GM23338 (cell line): ENCODE measurements around the gene MICAL2.

Source experiments
- CTCF ChIP-seq, 2 experiments: fragments of 200-600 bp in 1 of 2; sonication (generic) in 1 of 2; conservative IDR thresholded peaks; 2 replicates each; pipeline versions ENCODE4 v1.5.1 to v1.6.1; 2016 to 2017; ENCODE audit warnings: antibody characterized with exemption in 2 of 2, low read depth in 2 of 2, mild to moderate bottlenecking in 2 of 2, moderate library complexity in 1 of 2
- EZH2 ChIP-seq: fragments of 200-600 bp; sonication (generic); IDR thresholded peaks from one replicate; pipeline ENCODE4 v1.8.0; 2017; ENCODE audit warnings: antibody characterized with exemption, mild to moderate bottlenecking, low read depth; ENCODE audit not compliant: unreplicated experiment
- EZH2phosphoT487 ChIP-seq: fragments of 200-600 bp; sonication (generic); IDR thresholded peaks from one replicate; pipeline ENCODE4 v1.8.1; 2018; ENCODE audit warnings: antibody characterized with exemption; ENCODE audit not compliant: unreplicated experiment
- POLR2AphosphoS5 ChIP-seq: IDR thresholded peaks from 2 replicates; pipeline ENCODE4 v1.6.1; 2016; ENCODE audit warnings: antibody characterized with exemption, low read depth
- REST ChIP-seq: IDR thresholded peaks from one replicate; pipeline ENCODE4 v1.6.1; 2018; ENCODE audit warnings: antibody characterized with exemption; ENCODE audit not compliant: unreplicated experiment
- TF ChIP-seq, protein P1 (sequence below): fragments of 250-450 bp; sonication (Bioruptor Pico); IDR thresholded peaks from 2 replicates; pipeline ENCODE4 v1.5.0; 2020; ENCODE audit warnings: mild to moderate bottlenecking, moderate library complexity

DNA sequence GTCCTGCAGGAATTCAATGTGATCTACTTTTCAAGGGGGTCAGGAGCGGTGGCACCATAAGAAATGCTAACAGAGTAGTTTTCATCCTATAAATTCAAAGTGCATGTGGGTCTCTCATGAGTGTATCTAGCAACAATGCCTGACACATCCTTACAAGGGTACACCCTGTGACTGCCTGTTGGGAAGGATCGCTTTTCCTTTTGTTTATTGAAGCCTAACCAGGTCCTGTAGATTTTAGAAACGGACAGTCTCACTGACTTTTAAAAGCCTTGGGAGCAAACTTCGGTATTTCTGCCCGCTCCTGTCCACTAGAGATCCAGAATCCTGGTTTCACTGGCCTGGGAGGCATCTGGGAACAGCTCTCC, 102.4 kb downstream of the MICAL2 start:
- TF ChIP-seq REST, result no peak
- TF ChIP-seq CTCF (conservative IDR thresholded peaks at IDR 0.05; ENCODE audit: low read depth in 2 of 2), result no peak
- TF ChIP-seq, protein P1, sequence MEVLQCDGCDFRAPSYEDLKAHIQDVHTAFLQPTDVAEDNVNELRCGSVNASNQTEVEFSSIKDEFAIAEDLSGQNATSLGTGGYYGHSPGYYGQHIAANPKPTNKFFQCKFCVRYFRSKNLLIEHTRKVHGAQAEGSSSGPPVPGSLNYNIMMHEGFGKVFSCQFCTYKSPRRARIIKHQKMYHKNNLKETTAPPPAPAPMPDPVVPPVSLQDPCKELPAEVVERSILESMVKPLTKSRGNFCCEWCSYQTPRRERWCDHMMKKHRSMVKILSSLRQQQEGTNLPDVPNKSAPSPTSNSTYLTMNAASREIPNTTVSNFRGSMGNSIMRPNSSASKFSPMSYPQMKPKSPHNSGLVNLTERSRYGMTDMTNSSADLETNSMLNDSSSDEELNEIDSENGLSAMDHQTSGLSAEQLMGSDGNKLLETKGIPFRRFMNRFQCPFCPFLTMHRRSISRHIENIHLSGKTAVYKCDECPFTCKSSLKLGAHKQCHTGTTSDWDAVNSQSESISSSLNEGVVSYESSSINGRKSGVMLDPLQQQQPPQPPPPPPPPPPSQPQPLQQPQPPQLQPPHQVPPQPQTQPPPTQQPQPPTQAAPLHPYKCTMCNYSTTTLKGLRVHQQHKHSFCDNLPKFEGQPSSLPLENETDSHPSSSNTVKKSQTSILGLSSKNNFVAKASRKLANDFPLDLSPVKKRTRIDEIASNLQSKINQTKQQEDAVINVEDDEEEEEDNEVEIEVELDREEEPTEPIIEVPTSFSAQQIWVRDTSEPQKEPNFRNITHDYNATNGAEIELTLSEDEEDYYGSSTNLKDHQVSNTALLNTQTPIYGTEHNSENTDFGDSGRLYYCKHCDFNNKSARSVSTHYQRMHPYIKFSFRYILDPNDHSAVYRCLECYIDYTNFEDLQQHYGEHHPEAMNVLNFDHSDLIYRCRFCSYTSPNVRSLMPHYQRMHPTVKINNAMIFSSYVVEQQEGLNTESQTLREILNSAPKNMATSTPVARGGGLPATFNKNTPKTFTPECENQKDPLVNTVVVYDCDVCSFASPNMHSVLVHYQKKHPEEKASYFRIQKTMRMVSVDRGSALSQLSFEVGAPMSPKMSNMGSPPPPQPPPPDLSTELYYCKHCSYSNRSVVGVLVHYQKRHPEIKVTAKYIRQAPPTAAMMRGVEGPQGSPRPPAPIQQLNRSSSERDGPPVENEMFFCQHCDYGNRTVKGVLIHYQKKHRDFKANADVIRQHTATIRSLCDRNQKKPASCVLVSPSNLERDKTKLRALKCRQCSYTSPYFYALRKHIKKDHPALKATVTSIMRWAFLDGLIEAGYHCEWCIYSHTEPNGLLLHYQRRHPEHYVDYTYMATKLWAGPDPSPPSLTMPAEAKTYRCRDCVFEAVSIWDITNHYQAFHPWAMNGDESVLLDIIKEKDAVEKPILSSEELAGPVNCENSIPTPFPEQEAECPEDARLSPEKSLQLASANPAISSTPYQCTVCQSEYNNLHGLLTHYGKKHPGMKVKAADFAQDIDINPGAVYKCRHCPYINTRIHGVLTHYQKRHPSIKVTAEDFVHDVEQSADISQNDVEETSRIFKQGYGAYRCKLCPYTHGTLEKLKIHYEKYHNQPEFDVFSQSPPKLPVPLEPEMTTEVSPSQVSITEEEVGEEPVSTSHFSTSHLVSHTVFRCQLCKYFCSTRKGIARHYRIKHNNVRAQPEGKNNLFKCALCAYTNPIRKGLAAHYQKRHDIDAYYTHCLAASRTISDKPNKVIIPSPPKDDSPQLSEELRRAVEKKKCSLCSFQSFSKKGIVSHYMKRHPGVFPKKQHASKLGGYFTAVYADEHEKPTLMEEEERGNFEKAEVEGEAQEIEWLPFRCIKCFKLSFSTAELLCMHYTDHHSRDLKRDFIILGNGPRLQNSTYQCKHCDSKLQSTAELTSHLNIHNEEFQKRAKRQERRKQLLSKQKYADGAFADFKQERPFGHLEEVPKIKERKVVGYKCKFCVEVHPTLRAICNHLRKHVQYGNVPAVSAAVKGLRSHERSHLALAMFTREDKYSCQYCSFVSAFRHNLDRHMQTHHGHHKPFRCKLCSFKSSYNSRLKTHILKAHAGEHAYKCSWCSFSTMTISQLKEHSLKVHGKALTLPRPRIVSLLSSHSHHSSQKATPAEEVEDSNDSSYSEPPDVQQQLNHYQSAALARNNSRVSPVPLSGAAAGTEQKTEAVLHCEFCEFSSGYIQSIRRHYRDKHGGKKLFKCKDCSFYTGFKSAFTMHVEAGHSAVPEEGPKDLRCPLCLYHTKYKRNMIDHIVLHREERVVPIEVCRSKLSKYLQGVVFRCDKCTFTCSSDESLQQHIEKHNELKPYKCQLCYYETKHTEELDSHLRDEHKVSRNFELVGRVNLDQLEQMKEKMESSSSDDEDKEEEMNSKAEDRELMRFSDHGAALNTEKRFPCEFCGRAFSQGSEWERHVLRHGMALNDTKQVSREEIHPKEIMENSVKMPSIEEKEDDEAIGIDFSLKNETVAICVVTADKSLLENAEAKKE, result no peak
- TF ChIP-seq EZH2, result no peak
- TF ChIP-seq EZH2phosphoT487, result no peak
- TF ChIP-seq POLR2AphosphoS5, result no peak
